Smooth muscle cell (in vitro differentiated cells): ENCODE measurements around the gene FOXL2NB. TPM values are rescaled to one million over a fixed set of nuclear protein-coding genes. Genes with fewer than 3 reads are reported as not detected.

Experiments used
- DNase-seq: peaks from one replicate; lab custom pipeline; 2025; ENCODE audit not compliant: unreplicated experiment; lab: John Stamatoyannopoulos, UW
- H2AFZ ChIP-seq: fragments of 200-600 bp; sonication (generic); 2 replicates; pipeline ENCODE4 v1.6.0; 2016; ENCODE audit warnings: antibody characterized with exemption, low read depth, mild to moderate bottlenecking
- H3F3A ChIP-seq: fragments of 200-600 bp; sonication (generic); 2 replicates; pipeline ENCODE4 v1.6.0; 2017; ENCODE audit warnings: antibody characterized with exemption, low read depth
- H3K27ac ChIP-seq: fragments of 200-600 bp; sonication (generic); 2 replicates; pipeline ENCODE4 v1.5.1; 2016; ENCODE audit warnings: low read depth, mild to moderate bottlenecking
- H3K27me3 ChIP-seq: fragments of 200-600 bp; sonication (generic); 2 replicates; pipeline ENCODE4 v1.6.1; 2016; ENCODE audit warnings: low read depth, mild to moderate bottlenecking
- H3K36me3 ChIP-seq: fragments of 200-600 bp; sonication (generic); 2 replicates; pipeline ENCODE4 v1.5.1; 2016; ENCODE audit warnings: low read depth
- H3K4me1 ChIP-seq: fragments of 200-600 bp; sonication (generic); 2 replicates; pipeline ENCODE4 v1.5.1; 2016; ENCODE audit warnings: low read depth
- H3K4me2 ChIP-seq: fragments of 200-600 bp; sonication (generic); 2 replicates; pipeline ENCODE4 v1.6.0; 2016; ENCODE audit warnings: mild to moderate bottlenecking
- H3K4me3 ChIP-seq: fragments of 200-600 bp; sonication (generic); 2 replicates; pipeline ENCODE4 v1.5.1; 2016; ENCODE audit warnings: mild to moderate bottlenecking
- H3K79me2 ChIP-seq: fragments of 200-600 bp; sonication (generic); 2 replicates; pipeline ENCODE4 v1.6.0; 2016; ENCODE audit warnings: low read depth, mild to moderate bottlenecking
- H3K9ac ChIP-seq: fragments of 200-600 bp; sonication (generic); 2 replicates; pipeline ENCODE4 v1.6.0; 2016; ENCODE audit warnings: low read depth
- H3K9me3 ChIP-seq: fragments of 200-600 bp; sonication (generic); replicated peaks from 2 replicates; pipeline ENCODE4 v1.5.1; 2016; ENCODE audit warnings: low read depth
- H4K20me1 ChIP-seq: fragments of 200-600 bp; sonication (generic); 2 replicates; pipeline ENCODE4 v1.6.0; 2016; ENCODE audit warnings: low read depth
- CTCF ChIP-seq: fragments of 200-600 bp; sonication (generic); IDR thresholded peaks from 2 replicates; pipeline ENCODE4 v1.5.1; 2017; ENCODE audit warnings: borderline replicate concordance, mild to moderate bottlenecking, antibody characterized with exemption; ENCODE audit not compliant: insufficient read depth, poor library complexity, severe bottlenecking
- WGBS: methylation state at CpG from one replicate; pipeline ENCODE4 v1.1.7; 2016; ENCODE audit warnings: low lambda C conversion rate; 5-methylcytosine and 5-hydroxymethylcytosine counted together
- polyA plus RNA-seq: library from polyadenylated mRNA; unstranded; fragments of >200 nt; fragmentation: Nextera tagmentation; extraction: Ambion mirVana; gene quantifications from 2 replicates; pipeline ENCODE4 v1.2.1, GENCODE V29; 2016
- total RNA-seq: library from RNA; depleted of rRNA; stranded (reverse); fragments of >200 nt; gene quantifications from 2 replicates; pipeline ENCODE4 v1.2.3, GENCODE V29; 2014

The FOXL2NB gene
- total and polyA plus RNA-seq, 2 experiments from 2014 or later, result not detected

- H3K27ac ChIP-seq, result no peak overlapping the region
- no peak for DNase-seq
- H3K27me3 ChIP-seq, result peaks cover 88% of the 10 kb centered on the region
- TF ChIP-seq CTCF, result no peak
- H3K9me3 ChIP-seq, result no peaks in the 10 kb centered on the region
- peaks cover 21% of the 10 kb centered on the region for H3K4me1 ChIP-seq
- H3K36me3 ChIP-seq, result no peaks in the 10 kb centered on the region
- no peak overlapping the region for H3K4me3 ChIP-seq
- H3K4me2 ChIP-seq, result peak overlapping the region; percentile 85
- H3F3A ChIP-seq, result no peaks in the 10 kb centered on the region
- no peak overlapping the region for H3K9ac ChIP-seq
- H4K20me1 ChIP-seq, result no peaks in the 10 kb centered on the region
- no peak overlapping the region for H2AFZ ChIP-seq
- H3K79me2 ChIP-seq, result no peaks in the 10 kb centered on the region
- 11% methylated on average over 45 of the region's 45 CpGs for WGBS
Measured at GRCh38 chr3:138936741-138937689, 10.0 kb upstream of the FOXL2NB start.

GRCh38 chr3:138937690-138938055 is 9.3 kb upstream of the FOXL2NB start:
- H3K4me1 ChIP-seq, result peaks cover 21% of the 10 kb centered on the region
- H3K9ac ChIP-seq, result no peak overlapping the region
- no peak overlapping the region for H2AFZ ChIP-seq
- H3K9me3 ChIP-seq, result no peaks in the 10 kb centered on the region
- no peak overlapping the region for H3K4me2 ChIP-seq
- H3F3A ChIP-seq, result no peaks in the 10 kb centered on the region
- DNase-seq, result no peak
- no peaks in the 10 kb centered on the region for H4K20me1 ChIP-seq
- no peaks in the 10 kb centered on the region for H3K79me2 ChIP-seq
- no peak overlapping the region for H3K4me3 ChIP-seq
- TF ChIP-seq CTCF, result no peak
- 5% methylated on average over 29 of the region's 29 CpGs for WGBS
- H3K27ac ChIP-seq, result no peak overlapping the region
- H3K36me3 ChIP-seq, result no peaks in the 10 kb centered on the region
- peaks cover 95% of the 10 kb centered on the region for H3K27me3 ChIP-seq

GRCh38 chr3:138938056-138938876 is 8.8 kb upstream of the FOXL2NB start:
- WGBS, result 4% methylated on average over 48 of the region's 48 CpGs
- no peaks in the 10 kb centered on the region for H4K20me1 ChIP-seq
- no peak for TF ChIP-seq CTCF
- H3K4me1 ChIP-seq, result peaks cover 21% of the 10 kb centered on the region
- H3K9ac ChIP-seq, result no peak overlapping the region
- H3K36me3 ChIP-seq, result no peaks in the 10 kb centered on the region
- no peak overlapping the region for H3K4me2 ChIP-seq
- DNase-seq, result no peak
- H3K27ac ChIP-seq, result no peak overlapping the region
- no peak overlapping the region for H3K4me3 ChIP-seq
- H2AFZ ChIP-seq, result no peak overlapping the region
- no peaks in the 10 kb centered on the region for H3K79me2 ChIP-seq
- no peaks in the 10 kb centered on the region for H3F3A ChIP-seq
- H3K9me3 ChIP-seq, result no peaks in the 10 kb centered on the region
- peaks cover 100% of the 10 kb centered on the region for H3K27me3 ChIP-seq
